GM21737 (cell line): Measurements from ENCODE around the gene SPSB4.

Source experiments
- ATAC-seq: cut with Tn5 transposase; IDR thresholded peaks from one replicate; pipeline ENCODE4 v1.9.1; 2021; ENCODE audit warnings: mild to moderate bottlenecking, moderate library complexity; ENCODE audit not compliant: unreplicated experiment

SPSB4 gene

GRCh38 chr3:141052201-141053069 is 1.3 kb downstream of the SPSB4 start:
- ATAC-seq, result no peak

DNA sequence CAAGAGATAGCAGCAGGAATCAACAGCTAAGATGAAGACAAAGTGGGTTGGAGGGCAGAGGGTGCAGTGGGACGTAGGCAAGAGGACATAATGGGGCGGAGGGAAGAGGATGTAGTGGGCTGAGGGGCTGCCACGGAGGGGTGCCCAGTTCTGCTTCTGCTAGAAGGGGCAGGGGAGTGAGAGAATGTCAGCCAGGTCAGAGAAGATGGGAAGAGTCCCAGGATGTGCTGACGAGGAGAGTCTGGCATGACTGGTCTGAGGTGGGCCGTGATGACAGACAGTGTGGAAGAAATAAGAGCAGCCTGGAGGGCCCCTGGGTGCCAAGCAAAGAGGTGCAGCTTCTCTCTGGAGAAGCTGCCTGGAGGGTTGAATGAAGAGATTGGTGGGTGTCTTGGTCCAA is 4.0 kb downstream of the SPSB4 start:
- no peak for ATAC-seq

GRCh38 chr3:141055536-141056445 is 4.6 kb downstream of the SPSB4 start:
- ATAC-seq, result no peak

DNA sequence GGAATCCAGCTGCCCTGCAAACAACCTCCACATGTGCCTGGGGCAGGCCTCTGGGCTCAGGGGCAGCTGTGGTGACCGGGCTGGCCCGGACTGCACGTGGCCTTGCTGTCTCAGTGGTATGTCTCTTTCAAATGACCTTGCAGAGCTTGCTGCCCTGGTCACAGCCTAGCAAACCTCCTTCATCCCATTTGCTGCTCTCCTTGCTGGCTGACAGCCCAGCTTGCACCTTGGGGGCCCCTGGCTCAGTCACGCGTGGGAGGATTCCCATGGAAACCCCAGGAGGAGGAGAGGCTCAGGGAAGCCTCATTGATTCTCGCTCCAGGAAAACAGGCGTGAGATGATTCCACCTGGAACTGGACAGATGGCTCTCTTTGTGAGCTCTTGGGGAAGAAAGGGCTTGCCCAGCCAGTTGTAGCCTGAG is 5.6 kb downstream of the SPSB4 start:
- no peak for ATAC-seq

DNA sequence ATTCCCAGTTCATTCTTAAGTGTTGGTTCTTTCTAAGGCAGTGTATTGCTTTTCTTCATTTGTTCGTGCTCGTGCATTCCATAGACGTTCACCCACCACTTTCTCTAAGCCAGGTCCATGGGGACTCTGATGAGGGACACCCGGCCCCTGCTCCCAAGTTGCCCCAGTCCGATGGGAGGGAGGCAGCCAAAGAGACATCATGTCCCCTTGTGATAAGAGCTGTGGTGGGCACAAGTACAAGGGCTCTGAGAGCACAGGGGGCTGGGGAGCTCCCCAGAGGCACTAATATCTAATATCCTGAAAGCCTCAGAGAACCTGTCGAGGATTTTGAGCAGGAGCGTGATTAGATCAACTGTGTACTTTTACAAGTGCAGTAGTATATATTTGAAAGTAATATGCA is 6.3 kb downstream of the SPSB4 start:
- ATAC-seq, result no peak

- no peak for ATAC-seq
Observed at GRCh38 chr3:141057946-141058800, 7.0 kb downstream of the SPSB4 start.

GRCh38 chr3:141058996-141059395 is 7.8 kb downstream of the SPSB4 start:
- no peak for ATAC-seq

GRCh38 chr3:141059816-141060215 is 8.7 kb downstream of the SPSB4 start:
- no peak for ATAC-seq

- ATAC-seq, result no peak
Observed at GRCh38 chr3:141060327-141060726, 9.2 kb downstream of the SPSB4 start.

DNA sequence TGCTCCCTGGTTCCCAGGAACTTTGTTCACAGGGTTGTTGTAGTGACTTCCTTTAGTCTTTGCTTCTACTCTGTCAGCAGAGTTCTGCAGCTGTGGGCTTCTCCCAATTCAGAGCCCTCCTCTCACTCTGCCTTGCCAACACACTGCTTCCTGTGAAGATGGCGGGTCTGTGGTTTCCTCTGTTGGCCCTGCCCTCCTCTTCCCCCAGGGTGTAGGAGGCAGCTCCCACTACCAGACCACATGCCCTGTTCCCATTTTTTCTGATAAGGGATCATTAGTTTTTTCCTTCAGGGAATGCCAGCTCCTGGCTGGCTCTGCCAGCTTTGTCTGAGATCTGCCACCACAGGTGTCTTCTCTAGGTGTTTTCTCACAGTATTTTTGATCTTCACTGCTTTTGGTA is 12.7 kb downstream of the SPSB4 start:
- no peak for ATAC-seq

- ATAC-seq, result no peak
Observed at GRCh38 chr3:141064255-141064926, 13.2 kb downstream of the SPSB4 start.

- no peak for ATAC-seq
Observed at GRCh38 chr3:141065258-141065657, 14.1 kb downstream of the SPSB4 start.

- ATAC-seq, result no peak
Observed at GRCh38 chr3:141065841-141066805, 15.0 kb downstream of the SPSB4 start.

DNA sequence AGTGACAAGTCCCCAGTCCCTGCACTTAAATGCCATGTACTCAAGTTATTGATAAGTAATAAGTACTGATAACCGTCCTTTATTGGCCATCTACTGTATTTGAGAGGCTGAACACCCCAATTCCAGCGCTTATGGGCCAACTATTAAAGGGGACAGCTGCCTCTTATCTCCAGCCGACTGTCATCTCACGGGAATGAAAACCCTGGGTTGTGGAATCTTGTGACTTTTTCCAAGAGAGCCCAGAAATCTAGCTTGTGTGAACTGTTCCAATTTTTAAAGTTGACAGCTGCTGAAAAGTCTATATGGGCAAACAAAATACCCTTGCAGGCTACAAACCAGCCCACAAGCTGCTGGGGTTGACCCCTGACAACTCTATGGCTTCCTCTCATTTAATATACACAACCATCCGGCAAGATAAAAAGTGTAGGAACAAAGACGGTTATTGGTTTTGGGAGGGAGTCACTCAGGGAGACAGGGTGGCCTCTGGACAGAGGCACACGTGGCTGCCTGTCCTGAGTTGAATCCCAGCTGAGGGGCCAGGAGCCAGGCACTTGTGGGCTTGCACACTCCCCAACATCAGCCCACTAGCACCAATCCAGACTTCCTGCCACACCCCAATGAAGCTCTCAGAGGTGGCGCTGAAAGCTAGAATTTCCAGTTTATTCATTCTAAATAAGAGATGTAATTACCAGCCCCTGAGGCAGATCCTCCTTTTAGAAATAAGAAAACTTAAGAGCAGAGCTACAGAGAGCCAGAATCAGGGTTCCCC is 16.2 kb downstream of the SPSB4 start:
- ATAC-seq, result no peak

GRCh38 chr3:141070229-141070628 is 19.1 kb downstream of the SPSB4 start:
- ATAC-seq, result no peak

GRCh38 chr3:141070727-141071357 is 19.7 kb downstream of the SPSB4 start:
- no peak for ATAC-seq

- no peak for ATAC-seq
Observed at GRCh38 chr3:141071681-141072260, 20.6 kb downstream of the SPSB4 start.

DNA sequence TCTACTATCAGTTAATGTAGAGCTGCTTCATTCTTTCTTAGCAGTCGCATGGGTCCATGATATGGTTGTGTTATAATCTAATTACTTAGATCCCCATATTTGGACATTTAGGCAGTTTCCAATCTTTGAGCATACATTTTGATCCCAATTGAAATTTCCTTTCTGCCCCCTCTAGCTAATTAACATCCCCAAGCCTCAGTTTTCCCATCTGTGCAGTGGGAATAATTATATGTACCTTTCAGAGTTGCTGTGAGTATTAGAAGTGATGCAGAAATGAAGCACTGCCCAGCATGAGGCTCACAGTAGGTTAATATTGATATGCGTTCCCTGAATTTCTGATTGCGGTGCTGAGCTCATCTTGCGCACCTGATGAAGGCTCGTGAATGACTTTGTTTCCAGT is 21.8 kb downstream of the SPSB4 start:
- no peak for ATAC-seq
